Measurements from ENCODE around the gene VSTM5.

GRCh38 chr11:93783765-93784144, 66.7 kb downstream of the VSTM5 start:
- no peak for TF ChIP-seq CTCF (conservative IDR thresholded peaks at IDR 0.05 in 1 of 2, IDR thresholded peaks at IDR 0.05 in 1 of 2; ENCODE audit: extremely low read depth in 1 of 2, insufficient read depth in 1 of 2, low read depth in 1 of 2, low read length in 2 of 2)
- TF ChIP-seq EZH2 (IDR thresholded peaks at IDR 0.05; ENCODE audit: borderline replicate concordance, low read length) = no peak
